Activated T-cell treated with anti-CD3 and anti-CD28 coated beads for 1 hour (primary cell): Measurements from ENCODE around the gene KCNMA1.

ENCODE experiments used
- DNase-seq: peaks from one replicate; pipeline ENCODE4 v3.0.0-alpha.2; 2020; ENCODE audit warnings: low read depth

KCNMA1 gene

GRCh38 chr10:77236029-77236428 lies 401.6 kb downstream of the KCNMA1 start:
- no peak for DNase-seq

- no peak for DNase-seq
Observed at GRCh38 chr10:77234599-77234998, 403.0 kb downstream of the KCNMA1 start.

- DNase-seq = no peak
Observed at GRCh38 chr10:77233466-77233865, 404.1 kb downstream of the KCNMA1 start.

- no peak for DNase-seq
Observed at GRCh38 chr10:77231884-77232610, 405.6 kb downstream of the KCNMA1 start.

GRCh38 chr10:77231375-77231774 lies 406.2 kb downstream of the KCNMA1 start:
- DNase-seq = no peak

GRCh38 chr10:77230194-77230593 lies 407.4 kb downstream of the KCNMA1 start:
- no peak for DNase-seq

GRCh38 chr10:77229704-77230103 lies 407.9 kb downstream of the KCNMA1 start:
- DNase-seq = no peak

- DNase-seq = no peak
Observed at GRCh38 chr10:77228559-77228958, 409.0 kb downstream of the KCNMA1 start.

GRCh38 chr10:77226853-77227565 lies 410.6 kb downstream of the KCNMA1 start:
- no peak for DNase-seq

GRCh38 chr10:77226452-77226851 lies 411.2 kb downstream of the KCNMA1 start:
- DNase-seq = no peak

GRCh38 chr10:77226020-77226419 lies 411.6 kb downstream of the KCNMA1 start:
- DNase-seq = no peak

GRCh38 chr10:77223526-77224460 lies 413.8 kb downstream of the KCNMA1 start:
- no peak for DNase-seq

GRCh38 chr10:77220150-77220549 lies 417.5 kb downstream of the KCNMA1 start:
- no peak for DNase-seq

GRCh38 chr10:77219046-77219445 lies 418.6 kb downstream of the KCNMA1 start:
- DNase-seq = no peak

GRCh38 chr10:77214799-77215198 lies 422.8 kb downstream of the KCNMA1 start:
- no peak for DNase-seq

GRCh38 chr10:77212632-77213031 lies 425.0 kb downstream of the KCNMA1 start:
- DNase-seq = no peak

- no peak for DNase-seq
Observed at GRCh38 chr10:77210645-77211044, 427.0 kb downstream of the KCNMA1 start.

- DNase-seq = no peak
Observed at GRCh38 chr10:77208684-77209256, 428.8 kb downstream of the KCNMA1 start.

- DNase-seq = no peak
Observed at GRCh38 chr10:77207828-77208185, 429.8 kb downstream of the KCNMA1 start.

- no peak for DNase-seq
Observed at GRCh38 chr10:77207182-77207827, 430.3 kb downstream of the KCNMA1 start.

GRCh38 chr10:77205135-77205534 lies 432.5 kb downstream of the KCNMA1 start:
- no peak for DNase-seq

- DNase-seq = no peak
Observed at GRCh38 chr10:77204171-77204570, 433.4 kb downstream of the KCNMA1 start.
